Measurements from ENCODE around the gene UNC13A.

GRCh38 chr19:17655751-17656472 is 32.2 kb downstream of the UNC13A start:
- TF ChIP-seq CTCF (IDR thresholded peaks at IDR 0.05; ENCODE audit: insufficient read depth, low read length, poor library complexity, severe bottlenecking) (no peak), EZH2phosphoT487 (conservative IDR thresholded peaks at IDR 0.05; ENCODE audit: low read length) (no peak)
